Measurements from ENCODE around the gene KCNIP3. TPM values are rescaled to one million over a fixed set of nuclear protein-coding genes. Genes with fewer than 3 reads are reported as not detected.
"Not testable (repeated sequence)": the region's sequence is repeated elsewhere in the genome, so short reads cannot be mapped to it uniquely, and the experiment has no call there.

The KCNIP3 gene
- total and polyA plus RNA-seq, 4 donors, result 10.6 to 25.4 (median 17.1) TPM

DNA sequence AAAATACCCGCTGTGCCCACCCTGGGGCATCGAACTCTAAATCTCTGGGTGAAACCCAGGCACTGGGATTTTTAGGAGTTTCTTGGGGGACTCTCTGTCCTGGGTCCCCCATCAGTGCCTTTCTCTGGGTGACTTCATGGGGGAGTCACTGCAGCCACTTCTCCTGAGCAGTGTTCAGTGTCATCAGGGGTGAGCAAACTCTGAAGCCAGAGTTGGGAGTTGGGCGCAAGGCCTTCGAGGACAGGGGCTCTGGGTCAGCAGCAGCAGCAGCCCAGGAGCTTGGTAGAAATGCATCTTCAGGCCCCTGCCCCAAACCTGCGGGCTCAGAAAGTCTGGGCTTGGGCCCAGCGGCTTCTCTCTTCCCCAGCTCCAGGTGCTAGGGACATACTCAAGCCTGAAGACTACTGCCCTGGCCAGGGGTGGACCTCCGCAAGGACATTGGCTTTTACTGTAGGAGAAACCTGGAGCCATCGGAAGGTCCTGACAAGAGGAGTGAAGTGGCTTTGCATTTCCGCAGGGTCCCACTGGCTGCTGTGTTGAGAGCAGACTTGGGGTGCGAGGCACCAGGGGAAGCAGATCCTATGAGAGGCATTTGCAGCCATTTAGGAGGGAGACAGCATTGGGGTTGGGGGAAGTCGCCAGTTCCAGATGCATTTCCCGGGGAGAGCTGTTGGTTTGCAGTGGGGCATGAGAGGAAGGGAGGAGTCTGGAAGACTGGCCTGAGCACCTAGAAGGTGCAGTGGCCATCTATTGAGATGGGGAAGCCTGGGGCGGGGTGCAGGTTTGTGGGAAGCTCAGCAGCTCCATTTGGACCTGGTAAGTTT, 53.8 kb downstream of the KCNIP3 start:
- H3K4me3 ChIP-seq (ENCODE audit: low read depth, low read length), result no peak overlapping the region
- no peaks in the 10 kb centered on the region for H3K9me3 ChIP-seq (ENCODE audit: control insufficient read depth, insufficient read depth, low read length)
- H3K36me3 ChIP-seq (ENCODE audit: control insufficient read depth, insufficient read depth, low read length), result peaks cover 8% of the 10 kb centered on the region
- H3K27me3 ChIP-seq (ENCODE audit: control insufficient read depth, insufficient read depth, low read length), result peaks cover 11% of the 10 kb centered on the region
- H3K4me1 ChIP-seq (ENCODE audit: control insufficient read depth, insufficient read depth, low read length), result peaks cover 18% of the 10 kb centered on the region
- H3K27ac ChIP-seq (ENCODE audit: low read depth, low read length), result no peak overlapping the region
- WGBS (ENCODE audit: insufficient coverage), result 91% methylated on average over 12 of the region's 13 CpGs
- DNase-seq (ENCODE audit: low read depth in 4 of 6, low spot score in 6 of 6), result no peak

DNA sequence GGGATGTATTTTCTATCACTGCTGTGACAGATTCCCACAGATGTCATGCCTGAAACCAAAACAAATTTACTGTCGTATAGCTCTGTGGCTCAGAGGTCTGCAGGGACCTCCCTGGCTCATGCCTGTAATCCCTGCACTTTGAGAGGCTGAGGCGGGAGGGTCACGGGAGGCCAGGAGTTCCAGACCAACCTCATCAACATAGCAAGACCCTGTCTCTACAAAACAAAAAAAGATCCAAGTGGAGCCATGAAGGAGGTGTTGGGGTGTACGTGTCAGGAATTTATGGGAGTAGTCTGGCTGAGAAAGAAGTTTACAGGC, 54.4 kb downstream of the KCNIP3 start:
- DNase-seq (ENCODE audit: low read depth in 4 of 6, low spot score in 6 of 6), result no peak
- no peak overlapping the region for H3K4me3 ChIP-seq (ENCODE audit: low read depth, low read length)
- WGBS (ENCODE audit: insufficient coverage), result 81% methylated on average over 2 of the region's 4 CpGs

DNA sequence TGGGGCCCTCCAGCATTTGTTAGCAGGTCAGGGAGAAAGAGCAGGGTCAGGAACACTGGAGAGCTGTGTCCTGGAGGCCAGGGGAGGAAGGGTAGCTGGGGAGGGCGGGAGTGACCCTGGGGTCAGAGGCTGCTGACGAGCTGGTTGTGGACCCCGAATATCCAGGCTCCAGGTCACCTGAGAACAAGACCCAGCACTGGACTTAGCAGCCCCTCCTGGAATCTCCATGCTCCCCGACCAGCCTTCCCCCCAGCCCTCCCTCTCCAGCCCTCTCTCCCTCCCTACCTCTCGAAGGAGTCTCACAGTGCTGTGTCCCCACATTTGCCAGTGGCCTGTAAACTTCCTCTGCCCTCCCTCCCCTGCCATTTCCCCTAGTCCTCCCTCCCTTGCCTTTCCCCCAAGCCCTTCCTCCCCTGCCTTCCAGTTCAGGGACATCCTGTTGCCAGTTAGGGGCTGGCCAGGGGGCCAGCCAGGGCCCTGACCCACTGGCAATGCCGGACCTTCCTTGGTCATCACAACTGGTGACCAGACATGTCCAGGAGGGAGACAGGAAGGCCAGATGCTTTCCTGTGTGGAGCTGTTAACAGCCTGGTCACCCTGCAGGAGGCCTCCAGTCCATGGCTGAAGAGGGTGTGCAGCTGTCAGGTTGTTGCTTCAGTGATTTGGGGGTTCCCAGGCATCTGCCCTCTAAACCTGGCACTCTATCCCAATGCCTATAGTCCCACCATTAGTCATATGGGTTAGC, 55.3 kb downstream of the KCNIP3 start:
- H3K36me3 ChIP-seq (ENCODE audit: control insufficient read depth, insufficient read depth, low read length), result peaks cover 8% of the 10 kb centered on the region
- no peak for DNase-seq (ENCODE audit: low read depth in 4 of 6, low spot score in 6 of 6)
- peaks cover 4% of the 10 kb centered on the region for H3K27me3 ChIP-seq (ENCODE audit: control insufficient read depth, insufficient read depth, low read length)
- no peak overlapping the region for H3K27ac ChIP-seq (ENCODE audit: low read depth, low read length)
- peaks cover 2% of the 10 kb centered on the region for H3K9me3 ChIP-seq (ENCODE audit: control insufficient read depth, insufficient read depth, low read length)
- WGBS (ENCODE audit: insufficient coverage), result 84% methylated on average over 6 of the region's 6 CpGs
- no peak overlapping the region for H3K4me3 ChIP-seq (ENCODE audit: low read depth, low read length)
- peaks cover 10% of the 10 kb centered on the region for H3K4me1 ChIP-seq (ENCODE audit: control insufficient read depth, insufficient read depth, low read length)

More for the DNA sequence above, 54.4 kb downstream of the KCNIP3 start:
- Histone ChIP-seq H3K27ac (ENCODE audit: low read depth, low read length) (no peak overlapping the region), H3K36me3 (ENCODE audit: control insufficient read depth, insufficient read depth, low read length) (peaks cover 8% of the 10 kb centered on the region), H3K4me1 (ENCODE audit: control insufficient read depth, insufficient read depth, low read length) (peaks cover 17% of the 10 kb centered on the region), H3K27me3 (ENCODE audit: control insufficient read depth, insufficient read depth, low read length) (peaks cover 11% of the 10 kb centered on the region), H3K9me3 (ENCODE audit: control insufficient read depth, insufficient read depth, low read length) (peaks cover under 1% of the 10 kb centered on the region)

DNA sequence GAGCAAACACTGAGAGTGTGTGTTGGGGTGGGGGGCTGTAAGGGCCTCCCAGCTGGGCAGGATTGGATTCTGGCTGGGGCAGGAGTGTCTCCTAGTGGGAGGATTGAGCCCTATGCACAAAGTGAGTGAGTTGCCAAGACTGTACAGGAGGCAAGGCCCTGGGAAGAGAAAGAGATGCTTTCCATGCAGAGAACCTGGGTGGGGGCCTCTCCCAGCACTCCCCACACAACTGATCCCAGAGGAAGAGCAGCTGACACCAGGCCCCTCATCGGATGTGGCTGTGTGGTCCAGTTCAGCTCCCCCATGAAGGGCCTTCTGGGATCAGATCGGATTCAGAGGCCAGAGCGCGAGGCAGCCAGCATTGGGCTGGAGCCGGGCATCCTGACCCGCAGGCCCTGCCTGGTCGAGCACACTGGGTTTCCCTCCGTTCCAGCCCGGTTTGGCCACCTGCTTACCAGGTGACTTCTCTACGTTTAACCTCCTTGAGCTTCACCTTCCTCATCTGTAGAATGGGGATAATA, 56.0 kb downstream of the KCNIP3 start:
- 87% methylated on average over 7 of the region's 10 CpGs for WGBS (ENCODE audit: insufficient coverage)
- Histone ChIP-seq H3K9me3 (ENCODE audit: control insufficient read depth, insufficient read depth, low read length) (peaks cover 2% of the 10 kb centered on the region), H3K36me3 (ENCODE audit: control insufficient read depth, insufficient read depth, low read length) (peaks cover 8% of the 10 kb centered on the region), H3K4me3 (ENCODE audit: low read depth, low read length) (no peak overlapping the region), H3K27ac (ENCODE audit: low read depth, low read length) (no peak overlapping the region), H3K4me1 (ENCODE audit: control insufficient read depth, insufficient read depth, low read length) (peaks cover 6% of the 10 kb centered on the region), H3K27me3 (ENCODE audit: control insufficient read depth, insufficient read depth, low read length) (peaks cover under 1% of the 10 kb centered on the region)
- DNase-seq (ENCODE audit: low read depth in 4 of 6, low spot score in 6 of 6), result no peak

DNA sequence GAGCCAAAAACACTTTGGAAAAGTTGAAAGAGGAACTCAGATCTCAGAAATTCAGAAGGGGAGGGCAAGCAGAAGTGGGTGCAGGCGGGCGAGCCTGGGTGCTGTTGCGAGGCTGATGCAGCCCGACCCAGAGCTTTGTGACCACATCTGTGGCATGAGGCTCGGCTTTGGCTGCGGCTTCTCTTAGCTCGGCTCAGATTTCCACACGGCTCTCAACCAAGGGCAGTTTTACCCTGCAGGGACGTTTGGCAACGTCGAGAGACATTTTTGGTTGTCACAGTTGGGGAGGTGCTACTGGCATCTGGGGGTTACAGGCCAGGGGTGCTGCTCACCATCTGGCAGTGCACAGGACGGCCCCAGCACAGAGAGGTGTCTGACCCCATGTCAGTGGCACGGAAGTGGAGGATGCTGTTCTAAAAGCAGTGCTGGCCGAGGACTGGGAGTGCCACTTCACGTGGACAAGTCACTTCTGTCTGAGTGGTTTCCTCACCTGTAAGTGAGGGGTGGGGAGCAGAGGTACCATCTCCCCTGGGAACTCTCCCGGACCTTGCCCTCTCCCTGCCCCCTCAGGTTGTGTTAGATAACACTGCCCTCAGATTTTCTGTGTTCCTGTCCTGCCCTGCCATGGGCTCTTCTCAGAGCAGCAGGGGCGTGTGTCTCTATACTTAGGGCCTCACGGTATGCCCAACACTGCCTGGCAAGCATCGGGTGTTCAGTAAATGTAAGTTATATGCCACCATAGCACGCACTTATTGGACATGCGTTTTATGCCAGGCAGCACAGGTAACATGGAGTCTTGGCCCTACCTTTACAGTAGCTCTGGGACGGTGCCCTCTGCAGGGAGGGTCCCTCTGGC, 56.7 kb downstream of the KCNIP3 start:
- H3K4me3 ChIP-seq (ENCODE audit: low read depth, low read length), result no peak overlapping the region
- H3K36me3 ChIP-seq (ENCODE audit: control insufficient read depth, insufficient read depth, low read length), result peaks cover 8% of the 10 kb centered on the region
- no peaks in the 10 kb centered on the region for H3K4me1 ChIP-seq (ENCODE audit: control insufficient read depth, insufficient read depth, low read length)
- no peak for DNase-seq (ENCODE audit: low read depth in 4 of 6, low spot score in 6 of 6)
- no peaks in the 10 kb centered on the region for H3K27me3 ChIP-seq (ENCODE audit: control insufficient read depth, insufficient read depth, low read length)
- no peak overlapping the region for H3K27ac ChIP-seq (ENCODE audit: low read depth, low read length)
- H3K9me3 ChIP-seq (ENCODE audit: control insufficient read depth, insufficient read depth, low read length), result peaks cover 2% of the 10 kb centered on the region
- WGBS (ENCODE audit: insufficient coverage), result 82% methylated on average over 22 of the region's 22 CpGs

DNA sequence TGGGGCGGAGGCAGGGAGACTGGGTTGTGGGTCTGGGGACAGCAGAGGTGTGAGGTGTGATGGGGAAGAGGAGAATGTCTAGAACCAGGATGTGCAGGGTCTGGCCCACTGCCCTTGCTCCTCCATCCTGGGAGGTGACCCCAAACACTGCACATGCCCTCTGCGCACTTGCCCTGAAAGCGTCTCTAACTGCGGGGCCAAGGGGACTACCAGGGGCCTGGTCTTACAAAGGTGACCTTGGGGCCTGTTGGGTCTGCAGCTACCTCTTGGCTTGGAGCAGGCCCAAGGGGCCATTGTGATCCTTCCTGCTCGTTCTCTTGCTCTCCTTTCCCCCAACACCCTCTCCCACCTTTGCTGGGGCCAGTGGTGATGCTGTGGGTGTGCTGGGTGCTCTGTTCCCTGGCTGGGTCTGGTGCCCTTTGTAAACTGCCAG, 57.3 kb downstream of the KCNIP3 start:
- Histone ChIP-seq H3K27ac (ENCODE audit: low read depth, low read length) (no peak overlapping the region), H3K4me3 (ENCODE audit: low read depth, low read length) (no peak overlapping the region), H3K4me1 (ENCODE audit: control insufficient read depth, insufficient read depth, low read length) (no peaks in the 10 kb centered on the region), H3K36me3 (ENCODE audit: control insufficient read depth, insufficient read depth, low read length) (peaks cover 9% of the 10 kb centered on the region), H3K9me3 (ENCODE audit: control insufficient read depth, insufficient read depth, low read length) (peaks cover 2% of the 10 kb centered on the region), H3K27me3 (ENCODE audit: control insufficient read depth, insufficient read depth, low read length) (no peaks in the 10 kb centered on the region)
- no peak for DNase-seq (ENCODE audit: low read depth in 4 of 6, low spot score in 6 of 6)
- 93% methylated on average over 4 of the region's 5 CpGs for WGBS (ENCODE audit: insufficient coverage)

DNA sequence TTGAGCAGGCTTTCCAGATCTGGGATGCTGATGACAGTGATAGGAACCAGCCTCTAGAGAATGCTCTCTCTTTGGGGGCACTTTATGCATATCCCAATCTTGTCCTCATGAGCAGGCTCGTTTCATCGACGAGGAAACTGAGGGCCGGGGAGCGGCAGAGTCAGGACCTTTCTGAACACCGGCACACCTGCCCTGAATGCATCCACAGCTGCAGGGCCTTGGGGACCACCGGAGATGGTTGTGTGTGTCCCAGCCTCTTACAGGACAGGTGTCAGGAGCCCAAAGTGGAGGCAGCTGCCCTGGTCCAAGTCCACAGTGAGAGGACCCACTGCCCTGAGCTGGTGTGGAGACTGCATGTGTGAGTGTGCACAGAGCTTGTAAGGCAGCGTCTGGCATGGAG, 57.8 kb downstream of the KCNIP3 start:
- no peak overlapping the region for H3K27ac ChIP-seq (ENCODE audit: low read depth, low read length)
- WGBS (ENCODE audit: insufficient coverage), result 95% methylated on average over 7 of the region's 8 CpGs
- peaks cover 7% of the 10 kb centered on the region for H3K36me3 ChIP-seq (ENCODE audit: control insufficient read depth, insufficient read depth, low read length)
- H3K9me3 ChIP-seq (ENCODE audit: control insufficient read depth, insufficient read depth, low read length), result peaks cover 2% of the 10 kb centered on the region
- no peak overlapping the region for H3K4me3 ChIP-seq (ENCODE audit: low read depth, low read length)
- no peaks in the 10 kb centered on the region for H3K4me1 ChIP-seq (ENCODE audit: control insufficient read depth, insufficient read depth, low read length)
- no peak for DNase-seq (ENCODE audit: low read depth in 4 of 6, low spot score in 6 of 6)
- H3K27me3 ChIP-seq (ENCODE audit: control insufficient read depth, insufficient read depth, low read length), result no peaks in the 10 kb centered on the region

DNA sequence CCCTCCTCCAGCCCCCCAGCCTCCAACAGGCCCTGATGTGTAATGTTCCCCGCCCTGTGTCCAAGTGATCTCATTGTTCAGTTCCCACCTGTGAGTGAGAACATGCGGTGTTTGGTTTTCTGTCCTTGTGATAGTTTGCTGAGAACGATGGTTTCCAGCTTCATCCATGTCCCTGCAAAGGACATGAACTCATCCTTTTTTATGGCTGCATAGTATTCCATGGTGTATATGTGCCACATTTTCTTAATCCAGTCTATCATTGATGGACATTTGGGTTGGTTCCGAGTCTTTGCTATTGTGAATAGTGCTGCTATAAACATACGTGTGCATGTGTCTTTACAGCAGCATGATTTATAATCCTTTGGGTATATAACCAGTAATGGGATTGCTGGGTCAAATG, 58.3 kb downstream of the KCNIP3 start:
- H3K27ac ChIP-seq (ENCODE audit: low read depth, low read length); H3K4me1 ChIP-seq (ENCODE audit: control insufficient read depth, insufficient read depth, low read length); DNase-seq (ENCODE audit: low read depth in 4 of 6, low spot score in 6 of 6): not testable (repeated sequence)

More for the DNA sequence above, 58.3 kb downstream of the KCNIP3 start:
- not testable (repeated sequence) for H3K4me3 ChIP-seq (ENCODE audit: low read depth, low read length); H3K36me3 ChIP-seq (ENCODE audit: control insufficient read depth, insufficient read depth, low read length); H3K27me3 ChIP-seq (ENCODE audit: control insufficient read depth, insufficient read depth, low read length); H3K9me3 ChIP-seq (ENCODE audit: control insufficient read depth, insufficient read depth, low read length)
- WGBS (ENCODE audit: insufficient coverage), result no CpG with 5 or more reads among the region's 5 CpGs
